Fibroblast of lung (primary cell): ENCODE measurements around the gene DENND11. TPM values are rescaled to one million over a fixed set of nuclear protein-coding genes. Genes with fewer than 3 reads are reported as not detected.

ENCODE experiments used
- DNase-seq, 2 donors: peaks; one replicate each; pipeline versions ENCODE4 v3.0.0 to v3.0.0-alpha.2; 2010; ENCODE audit warnings: low read depth in 2 of 2
- H2AFZ ChIP-seq: 2 replicates; pipeline ENCODE4 v1.5.1; 2012; ENCODE audit warnings: low read length, control low read depth, inconsistent platforms
- H3K27ac ChIP-seq: 2 replicates; pipeline ENCODE4 v1.5.1; 2011; ENCODE audit warnings: low read length, control low read depth; ENCODE audit not compliant: insufficient read depth
- H3K27me3 ChIP-seq: 2 replicates; pipeline ENCODE4 v1.5.1; 2011; ENCODE audit warnings: mild to moderate bottlenecking, low read length; ENCODE audit not compliant: control insufficient read depth, insufficient read depth
- H3K36me3 ChIP-seq: 2 replicates; pipeline ENCODE4 v1.5.1; 2011; ENCODE audit warnings: low read length; ENCODE audit not compliant: control insufficient read depth, insufficient read depth
- H3K4me1 ChIP-seq: 2 replicates; pipeline ENCODE4 v1.5.1; 2011; ENCODE audit warnings: low read length; ENCODE audit not compliant: control insufficient read depth, insufficient read depth; ENCODE audit errors: extremely low read depth
- H3K4me2 ChIP-seq: 2 replicates; pipeline ENCODE4 v1.5.1; 2011; ENCODE audit warnings: low read length, control low read depth; ENCODE audit not compliant: insufficient read depth; ENCODE audit errors: extremely low read depth
- H3K4me3 ChIP-seq, 4 experiments: fragments of 200-600 bp in 1 of 4; sonication (generic) in 1 of 4; replicated peaks in 1 of 4; 2 replicates each; pipeline ENCODE4 v1.5.1; 2011 to 2016; ENCODE audit warnings: low read length in 4 of 4, low read depth in 3 of 4, mild to moderate bottlenecking in 3 of 4, control low read depth in 2 of 4, inconsistent platforms in 1 of 4, mixed read lengths in 1 of 4; ENCODE audit not compliant: insufficient read depth in 1 of 4; ENCODE audit errors: control extremely low read depth in 1 of 4
- H3K79me2 ChIP-seq: 2 replicates; pipeline ENCODE4 v1.5.1; 2012; ENCODE audit warnings: mild to moderate bottlenecking, low read length, inconsistent platforms; ENCODE audit not compliant: control insufficient read depth, insufficient read depth
- H3K9ac ChIP-seq: 2 replicates; pipeline ENCODE4 v1.5.1; 2011; ENCODE audit warnings: mild to moderate bottlenecking, low read length, control low read depth; ENCODE audit not compliant: insufficient read depth
- H3K9me3 ChIP-seq: 2 replicates; pipeline ENCODE4 v1.5.1; 2012; ENCODE audit warnings: low read depth, low read length; ENCODE audit not compliant: control insufficient read depth, insufficient read depth
- H4K20me1 ChIP-seq: 2 replicates; pipeline ENCODE4 v1.5.1; 2011; ENCODE audit warnings: low read length; ENCODE audit not compliant: control insufficient read depth, insufficient read depth; ENCODE audit errors: extremely low read depth
- EZH2 ChIP-seq: IDR thresholded peaks from 2 replicates; pipeline ENCODE4 v1.5.1; 2012; ENCODE audit warnings: low read length, control low read depth, mild to moderate bottlenecking; ENCODE audit errors: missing control alignments
- polyA minus RNA-seq: library from RNA; depleted of rRNA, polyadenylated mRNA; stranded (reverse); fragments of >200 nt; gene quantifications from 2 replicates; pipeline ENCODE4 v1.2.3, GENCODE V29; 2011; ENCODE audit warnings: low replicate concordance
- polyA plus RNA-seq, 2 donors: library from polyadenylated mRNA; depleted of rRNA in 1 of 2; stranded (reverse) in 1 of 2; unstranded in 1 of 2; fragments of >200 nt; gene quantifications; 2 replicates each; pipeline ENCODE4 v1.2.1, GENCODE V29; 2011 to 2012; ENCODE audit warnings: missing spikeins in 1 of 2
- total RNA-seq: library from RNA; depleted of rRNA; stranded (reverse); fragments of >200 nt; gene quantifications from 2 replicates; pipeline ENCODE4 v1.2.1, GENCODE V29; 2014
- TF ChIP-seq, protein P1 (sequence below), 2 donors: IDR thresholded peaks in 1 of 2; conservative IDR thresholded peaks in 1 of 2; 1 replicate in 1 of 2; 2 replicates in 1 of 2; pipeline ENCODE4 v1.5.1; 2011 to 2012; ENCODE audit warnings: low read length in 2 of 2, control low read depth in 1 of 2, inconsistent platforms in 1 of 2, low read depth in 1 of 2, mild to moderate bottlenecking in 1 of 2

DENND11 gene, protein sequence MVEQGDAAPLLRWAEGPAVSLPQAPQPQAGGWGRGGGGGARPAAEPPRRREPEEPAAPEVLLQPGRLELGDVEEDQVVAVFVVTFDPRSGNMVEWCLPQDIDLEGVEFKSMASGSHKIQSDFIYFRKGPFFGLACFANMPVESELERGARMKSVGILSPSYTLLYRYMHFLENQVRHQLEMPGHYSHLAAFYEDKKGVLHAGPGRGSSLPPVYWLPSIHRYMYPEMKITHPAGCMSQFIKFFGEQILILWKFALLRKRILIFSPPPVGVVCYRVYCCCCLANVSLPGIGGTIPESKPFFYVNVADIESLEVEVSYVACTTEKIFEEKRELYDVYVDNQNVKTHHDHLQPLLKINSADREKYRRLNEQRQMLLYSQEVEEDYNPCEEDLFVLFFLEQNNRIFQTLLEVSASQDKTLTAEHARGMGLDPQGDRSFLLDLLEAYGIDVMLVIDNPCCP
- 6.1 and 6.9 TPM in 2 replicates for total RNA-seq
- 2.4 and 2.7 TPM in 2 replicates for polyA plus RNA-seq
- 2.1 and 2.4 TPM in 2 replicates for polyA plus RNA-seq (2012)
- polyA minus RNA-seq = 1.7 and 4.5 TPM in 2 replicates

GRCh38 chr7:141702047-141702567 lies at the start of gene DENND11:
TSS of gene DENND11 (minus strand) at chr7:141702166. CDS start at chr7:141702153, 13 bp downstream.
- Histone ChIP-seq H4K20me1 (no peaks in the 10 kb centered on the region), H3K4me2 (peak within 1 kb of the TSS; percentile 88), H3K4me1 (no peaks in the 10 kb centered on the region), H3K9me3 (no peaks in the 10 kb centered on the region), H3K9ac (peak within 1 kb of the TSS; percentile 55), H3K27ac (no peak within 1 kb of the TSS), H3K79me2 (no peaks in the 10 kb centered on the region), H2AFZ (peak within 1 kb of the TSS; percentile 84), H3K27me3 (no peaks in the 10 kb centered on the region), H3K4me3 (peak within 1 kb of the TSS; percentile 59 to 78 (median 67)), H3K36me3 (no peaks in the 10 kb centered on the region)
- peak; percentile 18 to 37 for DNase-seq
- TF ChIP-seq, protein P1, sequence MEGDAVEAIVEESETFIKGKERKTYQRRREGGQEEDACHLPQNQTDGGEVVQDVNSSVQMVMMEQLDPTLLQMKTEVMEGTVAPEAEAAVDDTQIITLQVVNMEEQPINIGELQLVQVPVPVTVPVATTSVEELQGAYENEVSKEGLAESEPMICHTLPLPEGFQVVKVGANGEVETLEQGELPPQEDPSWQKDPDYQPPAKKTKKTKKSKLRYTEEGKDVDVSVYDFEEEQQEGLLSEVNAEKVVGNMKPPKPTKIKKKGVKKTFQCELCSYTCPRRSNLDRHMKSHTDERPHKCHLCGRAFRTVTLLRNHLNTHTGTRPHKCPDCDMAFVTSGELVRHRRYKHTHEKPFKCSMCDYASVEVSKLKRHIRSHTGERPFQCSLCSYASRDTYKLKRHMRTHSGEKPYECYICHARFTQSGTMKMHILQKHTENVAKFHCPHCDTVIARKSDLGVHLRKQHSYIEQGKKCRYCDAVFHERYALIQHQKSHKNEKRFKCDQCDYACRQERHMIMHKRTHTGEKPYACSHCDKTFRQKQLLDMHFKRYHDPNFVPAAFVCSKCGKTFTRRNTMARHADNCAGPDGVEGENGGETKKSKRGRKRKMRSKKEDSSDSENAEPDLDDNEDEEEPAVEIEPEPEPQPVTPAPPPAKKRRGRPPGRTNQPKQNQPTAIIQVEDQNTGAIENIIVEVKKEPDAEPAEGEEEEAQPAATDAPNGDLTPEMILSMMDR (conservative IDR thresholded peaks at IDR 0.05 in 1 of 2, IDR thresholded peaks at IDR 0.05 in 1 of 2; ENCODE audit: low read depth in 1 of 2, low read length in 2 of 2) = no peak
- TF ChIP-seq EZH2 = no peak

DNA sequence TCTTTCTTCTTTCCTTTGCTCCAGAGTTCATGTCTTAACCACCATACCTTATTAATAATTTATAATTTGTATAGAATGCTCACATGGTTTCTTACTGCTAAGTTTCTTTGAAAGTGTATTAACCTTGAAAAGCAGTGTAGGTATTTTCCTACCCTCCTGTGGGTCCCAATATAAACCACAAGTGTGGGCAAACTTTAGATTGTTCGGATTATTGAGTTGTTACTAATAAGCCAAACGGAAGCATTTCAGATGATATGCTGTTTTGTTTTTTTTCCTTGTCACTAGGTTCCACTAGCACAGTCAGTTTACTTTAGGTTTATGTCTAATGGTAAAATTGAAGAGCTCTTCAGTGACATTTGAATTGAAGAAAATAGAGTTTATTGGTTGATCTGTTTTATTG lies 46.4 kb upstream of the DENND11 start:
- Histone ChIP-seq H3K4me2 (no peak overlapping the region), H3K4me3 (no peak overlapping the region), H2AFZ (no peak overlapping the region), H3K36me3 (peaks cover 17% of the 10 kb centered on the region), H3K9ac (no peak overlapping the region), H4K20me1 (no peaks in the 10 kb centered on the region), H3K9me3 (no peaks in the 10 kb centered on the region), H3K27me3 (no peaks in the 10 kb centered on the region), H3K4me1 (no peaks in the 10 kb centered on the region), H3K27ac (no peak overlapping the region), H3K79me2 (no peaks in the 10 kb centered on the region)
- peak in 1 of 2 donors; percentile 57 for DNase-seq
- TF ChIP-seq EZH2 = no peak
- TF ChIP-seq, protein P1 (conservative IDR thresholded peaks at IDR 0.05 in 1 of 2, IDR thresholded peaks at IDR 0.05 in 1 of 2; ENCODE audit: low read depth in 1 of 2, low read length in 2 of 2) = no peak

DNA sequence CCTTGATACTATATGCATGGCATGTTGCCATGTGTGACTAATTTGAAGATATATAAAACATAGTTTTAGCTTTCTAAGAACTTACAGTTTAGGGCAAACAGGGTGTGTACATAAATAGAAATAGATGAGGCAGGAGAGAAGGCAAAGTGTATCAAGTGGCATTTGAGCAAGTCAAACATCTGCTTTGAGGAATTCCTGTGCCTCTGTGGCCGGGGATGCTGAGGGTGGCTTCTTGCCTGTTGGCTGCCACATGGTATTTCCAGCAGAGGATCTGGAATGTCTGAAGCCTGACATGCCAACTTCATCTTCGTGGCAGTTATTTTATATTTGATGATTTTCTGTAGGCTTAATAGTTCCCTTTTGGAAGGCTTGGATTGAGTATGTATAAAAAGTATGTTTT lies 42.2 kb upstream of the DENND11 start:
- no peak overlapping the region for H3K4me2 ChIP-seq
- no peak for TF ChIP-seq EZH2
- TF ChIP-seq, protein P1 (conservative IDR thresholded peaks at IDR 0.05 in 1 of 2, IDR thresholded peaks at IDR 0.05 in 1 of 2; ENCODE audit: low read depth in 1 of 2, low read length in 2 of 2) = no peak
- peaks cover 20% of the 10 kb centered on the region for H3K79me2 ChIP-seq
- no peak for DNase-seq
- H3K27ac ChIP-seq = no peak overlapping the region
- H3K36me3 ChIP-seq = peaks cover 11% of the 10 kb centered on the region
- no peaks in the 10 kb centered on the region for H3K9me3 ChIP-seq
- H3K4me3 ChIP-seq = no peak overlapping the region
- no peaks in the 10 kb centered on the region for H3K27me3 ChIP-seq
- no peaks in the 10 kb centered on the region for H4K20me1 ChIP-seq
- H3K4me1 ChIP-seq = no peaks in the 10 kb centered on the region
- H2AFZ ChIP-seq = no peak overlapping the region
- H3K9ac ChIP-seq = no peak overlapping the region
